WTC11 (cell line): Measurements from ENCODE around the gene SMCP. TPM values are rescaled to one million over a fixed set of nuclear protein-coding genes. Genes with fewer than 3 reads are reported as not detected.

Experiments used
- ATAC-seq: fragments of 200-7000 bp; cut with Tn5 transposase; 2 replicates; pipeline ENCODE4 v1.10.0; 2021; ENCODE audit warnings: mild to moderate bottlenecking, moderate library complexity
- CTCF ChIA-PET: fragments of 300-600 bp; sonication (Branson Sonifier 250); formaldehyde crosslinking; loops from one replicate; lab custom pipeline; 2021; ENCODE audit warnings: antibody characterized with exemption; lab: Charles Lee
- POLR2A ChIA-PET: fragments of 350-600 bp; sonication (Branson Sonifier 250); formaldehyde crosslinking; loops from one replicate; lab custom pipeline; 2021; ENCODE audit warnings: antibody characterized with exemption; lab: Charles Lee
- DNase-seq: peaks from one replicate; pipeline ENCODE4 v3.0.0; 2021; ENCODE audit warnings: low spot score
- H3K27ac Mint-ChIP-seq: 2 replicates; pipeline ENCODE4 v1.8.0; 2021; ENCODE audit warnings: mixed read lengths
- H3K27me3 Mint-ChIP-seq: 2 replicates; pipeline ENCODE4 v1.8.0; 2021; ENCODE audit warnings: low read depth, mild to moderate bottlenecking, moderate library complexity, mixed read lengths
- H3K36me3 Mint-ChIP-seq: 2 replicates; pipeline ENCODE4 v1.8.0; 2021; ENCODE audit warnings: mixed read lengths
- H3K4me1 Mint-ChIP-seq: 2 replicates; pipeline ENCODE4 v1.8.0; 2022; ENCODE audit warnings: mixed read lengths
- H3K4me3 Mint-ChIP-seq: 2 replicates; pipeline ENCODE4 v1.8.0; 2021; ENCODE audit warnings: mild to moderate bottlenecking, moderate library complexity, mixed read lengths
- H3K9me3 Mint-ChIP-seq: 2 replicates; pipeline ENCODE4 v1.8.0; 2021; ENCODE audit warnings: mixed read lengths
- ATF3 ChIP-seq: sonication (generic); formaldehyde crosslinking; conservative IDR thresholded peaks from 2 replicates; pipeline ENCODE4 v1.8.1; 2022; ENCODE audit warnings: mild to moderate bottlenecking, missing genetic modification reagents
- FOXP1 ChIP-seq: sonication (generic); formaldehyde crosslinking; IDR thresholded peaks from 2 replicates; pipeline ENCODE4 v1.8.0; 2022; ENCODE audit warnings: missing genetic modification reagents, mild to moderate bottlenecking, moderate library complexity, borderline replicate concordance
- HMGXB4 ChIP-seq: sonication (generic); formaldehyde crosslinking; IDR thresholded peaks from 2 replicates; pipeline ENCODE4 v1.8.1; 2023; ENCODE audit warnings: mild to moderate bottlenecking, moderate library complexity, missing genetic modification reagents
- IRF1 ChIP-seq: sonication (generic); formaldehyde crosslinking; IDR thresholded peaks from 2 replicates; pipeline ENCODE4 v1.8.0; 2023; ENCODE audit warnings: missing genetic modification reagents
- JAZF1 ChIP-seq: fragments of 250-450 bp; sonication (Bioruptor Pico); IDR thresholded peaks from 2 replicates; pipeline ENCODE4 v1.9.0; 2021; ENCODE audit warnings: moderate library complexity, mild to moderate bottlenecking, inconsistent platforms
- MAX ChIP-seq: sonication (generic); formaldehyde crosslinking; IDR thresholded peaks from 2 replicates; pipeline ENCODE4 v1.8.0; 2022; ENCODE audit warnings: mild to moderate bottlenecking, missing genetic modification reagents
- NFYB ChIP-seq: sonication (generic); formaldehyde crosslinking; conservative IDR thresholded peaks from 2 replicates; pipeline ENCODE4 v1.8.0; 2022; ENCODE audit warnings: low read depth, missing genetic modification reagents
- NR2C2 ChIP-seq: sonication (generic); formaldehyde crosslinking; IDR thresholded peaks from 2 replicates; pipeline ENCODE4 v1.8.0; 2022; ENCODE audit warnings: mild to moderate bottlenecking, missing genetic modification reagents
- PRDM15 ChIP-seq: sonication (generic); formaldehyde crosslinking; IDR thresholded peaks from 2 replicates; pipeline ENCODE4 v1.8.0; 2022; ENCODE audit warnings: missing genetic modification reagents
- RORB ChIP-seq: fragments of 250-450 bp; sonication (Bioruptor Pico); IDR thresholded peaks from 2 replicates; pipeline ENCODE4 v1.9.0; 2021; ENCODE audit warnings: mild to moderate bottlenecking
- STAT6 ChIP-seq: sonication (generic); formaldehyde crosslinking; conservative IDR thresholded peaks from 2 replicates; pipeline ENCODE4 v1.8.1; 2023; ENCODE audit warnings: mild to moderate bottlenecking, low read depth, missing genetic modification reagents, moderate library complexity
- TCF7 ChIP-seq: sonication (generic); formaldehyde crosslinking; IDR thresholded peaks from 2 replicates; pipeline ENCODE4 v1.8.0; 2022; ENCODE audit warnings: mild to moderate bottlenecking, low read depth, missing genetic modification reagents, moderate library complexity
- USF2 ChIP-seq: sonication (generic); formaldehyde crosslinking; IDR thresholded peaks from 2 replicates; pipeline ENCODE4 v1.8.1; 2023; ENCODE audit warnings: mild to moderate bottlenecking, missing genetic modification reagents, moderate library complexity
- ZBTB43 ChIP-seq: sonication (generic); formaldehyde crosslinking; IDR thresholded peaks from 2 replicates; pipeline ENCODE4 v1.8.1; 2023; ENCODE audit warnings: mild to moderate bottlenecking, missing genetic modification reagents
- ZMAT4 ChIP-seq: fragments of 250-450 bp; sonication (Bioruptor Pico); IDR thresholded peaks from 2 replicates; pipeline ENCODE4 v1.9.0; 2021; ENCODE audit warnings: mild to moderate bottlenecking
- ZNF232 ChIP-seq: sonication (generic); formaldehyde crosslinking; IDR thresholded peaks from 2 replicates; pipeline ENCODE4 v1.8.0; 2022; ENCODE audit warnings: mild to moderate bottlenecking, missing genetic modification reagents
- ZNF263 ChIP-seq: sonication (generic); formaldehyde crosslinking; IDR thresholded peaks from 2 replicates; pipeline ENCODE4 v1.8.1; 2022; ENCODE audit warnings: low read depth, mild to moderate bottlenecking, moderate library complexity, missing genetic modification reagents
- ZNF416 ChIP-seq: fragments of 250-450 bp; sonication (Bioruptor Pico); IDR thresholded peaks from 2 replicates; pipeline ENCODE4 v1.9.0; 2021; ENCODE audit warnings: mild to moderate bottlenecking, inconsistent platforms
- ZNF423 ChIP-seq: fragments of 250-450 bp; sonication (Bioruptor Pico); IDR thresholded peaks from 2 replicates; pipeline ENCODE4 v2.1.2; 2022; ENCODE audit warnings: mild to moderate bottlenecking, moderate library complexity
- total RNA-seq: library from RNA; stranded (reverse); gene quantifications from 3 replicates; pipeline ENCODE4 v1.2.3, GENCODE V29; 2021

SMCP gene
- total RNA-seq, 1 experiment from 2014 or later = not detected

GRCh38 chr1:152899027-152899426 is 20.9 kb downstream of the SMCP start (continued):
- TF ChIP-seq STAT6 (CRISPR knock-in tag) = no peak

GRCh38 chr1:152899883-152900282 is 21.8 kb downstream of the SMCP start:
- Mint-ChIP-seq H3K9me3 (peaks cover 10% of the 10 kb centered on the region; the same call in 1 of the 2 replicates), H3K36me3 (no peaks in the 10 kb centered on the region), H3K4me1 (peaks cover 6% of the 10 kb centered on the region; the same call in 1 of the 2 replicates), H3K27me3 (peaks cover 3% of the 10 kb centered on the region; the same call in 1 of the 2 replicates), H3K4me3 (no peak overlapping the region), H3K27ac (no peak overlapping the region)
- no peak for TF ChIP-seq ZNF232 (CRISPR knock-in tag)
- TF ChIP-seq ZNF423 (CRISPR knock-in tag) = no peak
- no peak for TF ChIP-seq USF2 (CRISPR knock-in tag)
- no peak for TF ChIP-seq ZBTB43 (CRISPR knock-in tag)
- TF ChIP-seq HMGXB4 = no peak
- TF ChIP-seq ZMAT4 (CRISPR knock-in tag) = no peak
- TF ChIP-seq RORB (CRISPR knock-in tag) = no peak
- TF ChIP-seq JAZF1 = no peak
- TF ChIP-seq ZNF263 = no peak
- TF ChIP-seq NR2C2 (CRISPR knock-in tag) = no peak
- no peak for TF ChIP-seq IRF1 (CRISPR knock-in tag)
- TF ChIP-seq PRDM15 = no peak
- no peak for TF ChIP-seq MAX (CRISPR knock-in tag)
- TF ChIP-seq ZNF416 (CRISPR knock-in tag) = no peak
- no peak for TF ChIP-seq FOXP1 (CRISPR knock-in tag)
- no peak for TF ChIP-seq ATF3
- TF ChIP-seq TCF7 = no peak
- TF ChIP-seq NFYB (CRISPR knock-in tag) = no peak
- no peak for ATAC-seq
- CTCF ChIA-PET = interaction anchor here (1.4 kb wide), 1 partner anchor 29 kb away, joined by 5 read pairs; no protein-coding TSS in a partner anchor
- no peak for DNase-seq
- POLR2A ChIA-PET = no interaction called here
